ENCODE results near the gene RIN1. TPM values are rescaled to one million over a fixed set of nuclear protein-coding genes. Genes with fewer than 3 reads are reported as not detected.

The RIN1 gene
- total and polyA plus RNA-seq, 2 of the 13 experiments (the other 11 are each of a cell fraction or from before 2014, with no cell fraction given) = 2.4 to 4.1 TPM

DNA sequence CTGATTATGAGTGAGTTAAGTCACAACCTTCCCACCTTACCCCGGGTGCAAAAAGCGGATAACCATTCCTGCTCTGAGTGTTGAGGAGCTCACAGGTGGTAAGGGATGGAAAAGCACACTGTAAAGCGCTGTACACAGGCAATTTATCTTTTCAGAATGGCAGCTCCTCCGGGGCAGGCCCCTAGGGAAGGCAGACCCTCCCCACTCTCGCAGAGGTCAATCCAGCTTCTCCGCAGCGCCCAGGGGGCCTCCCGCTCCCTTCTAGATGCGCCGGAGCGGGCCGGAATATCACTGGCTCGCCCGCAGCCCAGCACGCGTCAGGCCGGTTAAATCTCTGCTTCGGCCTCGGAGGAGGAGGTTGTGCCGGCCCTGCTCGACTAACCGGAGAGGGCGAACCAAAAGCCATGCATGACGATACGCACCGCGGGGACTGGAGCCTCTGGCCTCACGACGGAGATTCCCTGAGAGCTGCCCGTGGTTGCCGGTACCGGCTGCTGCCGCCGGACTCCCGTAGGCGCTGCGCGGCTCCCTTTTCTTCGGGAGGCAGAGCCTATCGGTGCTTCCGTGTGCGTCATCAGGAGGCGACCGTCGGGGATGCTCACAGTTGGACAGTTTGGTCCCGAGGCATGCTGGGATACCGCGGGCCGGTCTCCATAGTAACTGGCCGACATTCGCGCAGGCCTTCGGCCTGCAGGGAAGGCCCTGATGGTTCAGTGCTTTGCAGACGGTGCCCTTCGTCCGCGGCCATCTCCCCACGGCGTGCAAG, 8.5 kb upstream of the RIN1 start, which contains the start of gene BRMS1 (continued):
- TF ChIP-seq, protein P1, sequence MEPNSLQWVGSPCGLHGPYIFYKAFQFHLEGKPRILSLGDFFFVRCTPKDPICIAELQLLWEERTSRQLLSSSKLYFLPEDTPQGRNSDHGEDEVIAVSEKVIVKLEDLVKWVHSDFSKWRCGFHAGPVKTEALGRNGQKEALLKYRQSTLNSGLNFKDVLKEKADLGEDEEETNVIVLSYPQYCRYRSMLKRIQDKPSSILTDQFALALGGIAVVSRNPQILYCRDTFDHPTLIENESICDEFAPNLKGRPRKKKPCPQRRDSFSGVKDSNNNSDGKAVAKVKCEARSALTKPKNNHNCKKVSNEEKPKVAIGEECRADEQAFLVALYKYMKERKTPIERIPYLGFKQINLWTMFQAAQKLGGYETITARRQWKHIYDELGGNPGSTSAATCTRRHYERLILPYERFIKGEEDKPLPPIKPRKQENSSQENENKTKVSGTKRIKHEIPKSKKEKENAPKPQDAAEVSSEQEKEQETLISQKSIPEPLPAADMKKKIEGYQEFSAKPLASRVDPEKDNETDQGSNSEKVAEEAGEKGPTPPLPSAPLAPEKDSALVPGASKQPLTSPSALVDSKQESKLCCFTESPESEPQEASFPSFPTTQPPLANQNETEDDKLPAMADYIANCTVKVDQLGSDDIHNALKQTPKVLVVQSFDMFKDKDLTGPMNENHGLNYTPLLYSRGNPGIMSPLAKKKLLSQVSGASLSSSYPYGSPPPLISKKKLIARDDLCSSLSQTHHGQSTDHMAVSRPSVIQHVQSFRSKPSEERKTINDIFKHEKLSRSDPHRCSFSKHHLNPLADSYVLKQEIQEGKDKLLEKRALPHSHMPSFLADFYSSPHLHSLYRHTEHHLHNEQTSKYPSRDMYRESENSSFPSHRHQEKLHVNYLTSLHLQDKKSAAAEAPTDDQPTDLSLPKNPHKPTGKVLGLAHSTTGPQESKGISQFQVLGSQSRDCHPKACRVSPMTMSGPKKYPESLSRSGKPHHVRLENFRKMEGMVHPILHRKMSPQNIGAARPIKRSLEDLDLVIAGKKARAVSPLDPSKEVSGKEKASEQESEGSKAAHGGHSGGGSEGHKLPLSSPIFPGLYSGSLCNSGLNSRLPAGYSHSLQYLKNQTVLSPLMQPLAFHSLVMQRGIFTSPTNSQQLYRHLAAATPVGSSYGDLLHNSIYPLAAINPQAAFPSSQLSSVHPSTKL (CRISPR knock-in tag; IDR thresholded peaks at IDR 0.05) = peak; percentile 28; the same call in 1 of the 2 replicates
- TF ChIP-seq, protein P2, sequence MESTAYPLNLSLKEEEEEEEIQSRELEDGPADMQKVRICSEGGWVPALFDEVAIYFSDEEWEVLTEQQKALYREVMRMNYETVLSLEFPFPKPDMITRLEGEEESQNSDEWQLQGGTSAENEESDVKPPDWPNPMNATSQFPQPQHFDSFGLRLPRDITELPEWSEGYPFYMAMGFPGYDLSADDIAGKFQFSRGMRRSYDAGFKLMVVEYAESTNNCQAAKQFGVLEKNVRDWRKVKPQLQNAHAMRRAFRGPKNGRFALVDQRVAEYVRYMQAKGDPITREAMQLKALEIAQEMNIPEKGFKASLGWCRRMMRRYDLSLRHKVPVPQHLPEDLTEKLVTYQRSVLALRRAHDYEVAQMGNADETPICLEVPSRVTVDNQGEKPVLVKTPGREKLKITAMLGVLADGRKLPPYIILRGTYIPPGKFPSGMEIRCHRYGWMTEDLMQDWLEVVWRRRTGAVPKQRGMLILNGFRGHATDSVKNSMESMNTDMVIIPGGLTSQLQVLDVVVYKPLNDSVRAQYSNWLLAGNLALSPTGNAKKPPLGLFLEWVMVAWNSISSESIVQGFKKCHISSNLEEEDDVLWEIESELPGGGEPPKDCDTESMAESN (CRISPR knock-in tag; conservative IDR thresholded peaks at IDR 0.05) = peak; percentile 88
- TF ChIP-seq ZNF556 (CRISPR knock-in tag; IDR thresholded peaks at IDR 0.05; ENCODE audit: borderline replicate concordance) (peak; percentile 90; the same call in 1 of the 2 replicates), FLYWCH1 (CRISPR knock-in tag; IDR thresholded peaks at IDR 0.05) (0 out of 2 replicates have a peak, but pooled peaks have one; percentile 34), ZNF788 (CRISPR knock-in tag; IDR thresholded peaks at IDR 0.05; ENCODE audit: borderline replicate concordance) (peak; percentile 43; the same call in 1 of the 2 replicates), TAF15 (IDR thresholded peaks at IDR 0.05; ENCODE audit: low read depth, low read length, poor library complexity, severe bottlenecking) (peak; percentile 84), TARDBP (CRISPR knock-in tag; IDR thresholded peaks at IDR 0.05) (peak; percentile 79), SMAD1 (CRISPR knock-in tag; IDR thresholded peaks at IDR 0.05; ENCODE audit: borderline replicate concordance, low read depth) (peak; percentile 87; the same call in 1 of the 2 replicates), ZNF230 (CRISPR knock-in tag; IDR thresholded peaks at IDR 0.05) (peak; percentile 70; the same call in 1 of the 2 replicates), RBFOX2 (IDR thresholded peaks at IDR 0.05; ENCODE audit: low read depth, low read length) (peak; percentile 88), ESRRA (CRISPR knock-in tag; IDR thresholded peaks at IDR 0.05; ENCODE audit: low read depth) (peak; percentile 52; the same call in 1 of the 2 replicates), CBX5 (CRISPR knock-in tag; IDR thresholded peaks at IDR 0.05; ENCODE audit: borderline replicate concordance) (peak; percentile 53; the same call in 1 of the 2 replicates), NFKB2 (CRISPR knock-in tag; IDR thresholded peaks at IDR 0.05; ENCODE audit: borderline replicate concordance) (peak; percentile 94; the same call in 1 of the 2 replicates), HDAC1 (CRISPR knock-in tag; IDR thresholded peaks at IDR 0.05) (peak; percentile 99), ZNF451 (CRISPR knock-in tag; IDR thresholded peaks at IDR 0.05) (peak; percentile 72), ZNF34 (CRISPR knock-in tag; IDR thresholded peaks at IDR 0.05; ENCODE audit: borderline replicate concordance) (peak; percentile 74; the same call in 1 of the 2 replicates), GATA4 (IDR thresholded peaks at IDR 0.05; ENCODE audit: borderline replicate concordance, low read depth) (peak; percentile 35; the same call in 1 of the 2 replicates)
- TF ChIP-seq, protein P3, sequence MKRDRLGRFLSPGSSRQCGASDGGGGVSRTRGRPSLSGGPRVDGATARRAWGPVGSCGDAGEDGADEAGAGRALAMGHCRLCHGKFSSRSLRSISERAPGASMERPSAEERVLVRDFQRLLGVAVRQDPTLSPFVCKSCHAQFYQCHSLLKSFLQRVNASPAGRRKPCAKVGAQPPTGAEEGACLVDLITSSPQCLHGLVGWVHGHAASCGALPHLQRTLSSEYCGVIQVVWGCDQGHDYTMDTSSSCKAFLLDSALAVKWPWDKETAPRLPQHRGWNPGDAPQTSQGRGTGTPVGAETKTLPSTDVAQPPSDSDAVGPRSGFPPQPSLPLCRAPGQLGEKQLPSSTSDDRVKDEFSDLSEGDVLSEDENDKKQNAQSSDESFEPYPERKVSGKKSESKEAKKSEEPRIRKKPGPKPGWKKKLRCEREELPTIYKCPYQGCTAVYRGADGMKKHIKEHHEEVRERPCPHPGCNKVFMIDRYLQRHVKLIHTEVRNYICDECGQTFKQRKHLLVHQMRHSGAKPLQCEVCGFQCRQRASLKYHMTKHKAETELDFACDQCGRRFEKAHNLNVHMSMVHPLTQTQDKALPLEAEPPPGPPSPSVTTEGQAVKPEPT (CRISPR knock-in tag; IDR thresholded peaks at IDR 0.05; ENCODE audit: low read depth) = no peak; the same call in 1 of the 2 replicates
- TF ChIP-seq, protein P4, sequence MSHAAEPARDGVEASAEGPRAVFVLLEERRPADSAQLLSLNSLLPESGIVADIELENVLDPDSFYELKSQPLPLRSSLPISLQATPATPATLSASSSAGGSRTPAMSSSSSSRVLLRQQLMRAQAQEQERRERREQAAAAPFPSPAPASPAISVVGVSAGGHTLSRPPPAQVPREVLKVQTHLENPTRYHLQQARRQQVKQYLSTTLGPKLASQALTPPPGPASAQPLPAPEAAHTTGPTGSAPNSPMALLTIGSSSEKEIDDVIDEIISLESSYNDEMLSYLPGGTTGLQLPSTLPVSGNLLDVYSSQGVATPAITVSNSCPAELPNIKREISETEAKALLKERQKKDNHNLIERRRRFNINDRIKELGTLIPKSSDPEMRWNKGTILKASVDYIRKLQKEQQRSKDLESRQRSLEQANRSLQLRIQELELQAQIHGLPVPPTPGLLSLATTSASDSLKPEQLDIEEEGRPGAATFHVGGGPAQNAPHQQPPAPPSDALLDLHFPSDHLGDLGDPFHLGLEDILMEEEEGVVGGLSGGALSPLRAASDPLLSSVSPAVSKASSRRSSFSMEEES (CRISPR knock-in tag; IDR thresholded peaks at IDR 0.05) = 0 out of 2 replicates have a peak, but pooled peaks have one; percentile 45

Measured in HepG2 (cell line).